HEK293 (cell line): ENCODE measurements around the gene EBI3.

ENCODE experiments used
- GFI1B ChIP-seq: fragments of 450-650 bp; formaldehyde crosslinking; IDR thresholded peaks from 2 replicates; pipeline ENCODE4 v1.5.1; 2016; ENCODE audit warnings: missing biosample characterization, missing genetic modification characterization
- GLIS1 ChIP-seq: fragments of 450-650 bp; formaldehyde crosslinking; IDR thresholded peaks from 2 replicates; pipeline ENCODE4 v1.5.1; 2016; ENCODE audit warnings: missing biosample characterization, missing genetic modification characterization
- HOXD13 ChIP-seq: sonication (generic); formaldehyde crosslinking; IDR thresholded peaks from 2 replicates; pipeline ENCODE4 v1.8.0; 2022; ENCODE audit warnings: missing genetic modification reagents, borderline replicate concordance
- KLF10 ChIP-seq: fragments of 450-650 bp; IDR thresholded peaks from 2 replicates; pipeline ENCODE4 v1.5.1; 2018; ENCODE audit warnings: missing biosample characterization, mild to moderate bottlenecking, missing genetic modification characterization
- KLF7 ChIP-seq: fragments of 450-650 bp; formaldehyde crosslinking; IDR thresholded peaks from 2 replicates; pipeline ENCODE4 v1.5.1; 2016; ENCODE audit warnings: missing biosample characterization, missing genetic modification characterization, borderline replicate concordance
- TRIM28 ChIP-seq: IDR thresholded peaks from 2 replicates; pipeline ENCODE4 v1.6.1; 2011; ENCODE audit warnings: low read length, control low read depth, borderline replicate concordance
- ZBTB11 ChIP-seq: fragments of 450-650 bp; formaldehyde crosslinking; conservative IDR thresholded peaks from 2 replicates; pipeline ENCODE4 v1.5.1; 2016; ENCODE audit warnings: low read depth, missing biosample characterization, missing genetic modification characterization
- ZBTB21 ChIP-seq: fragments of 450-650 bp; formaldehyde crosslinking; IDR thresholded peaks from 2 replicates; pipeline ENCODE4 v1.5.1; 2017; ENCODE audit warnings: missing biosample characterization, missing genetic modification characterization
- ZBTB7A ChIP-seq: fragments of 450-650 bp; formaldehyde crosslinking; IDR thresholded peaks from 2 replicates; pipeline ENCODE4 v1.5.1; 2016; ENCODE audit warnings: low read depth, missing biosample characterization, missing genetic modification characterization
- ZNF10 ChIP-seq: fragments of 450-650 bp; formaldehyde crosslinking; IDR thresholded peaks from 2 replicates; pipeline ENCODE4 v1.5.1; 2017; ENCODE audit warnings: missing biosample characterization, missing genetic modification characterization
- ZNF155 ChIP-seq: fragments of 450-650 bp; formaldehyde crosslinking; IDR thresholded peaks from 2 replicates; pipeline ENCODE4 v1.5.1; 2016; ENCODE audit warnings: missing biosample characterization, missing genetic modification characterization
- ZNF19 ChIP-seq: fragments of 450-650 bp; formaldehyde crosslinking; IDR thresholded peaks from 2 replicates; pipeline ENCODE4; 2016; ENCODE audit warnings: missing biosample characterization, missing genetic modification characterization, low read depth
- ZNF211 ChIP-seq: fragments of 450-650 bp; formaldehyde crosslinking; IDR thresholded peaks from 2 replicates; pipeline ENCODE4 v1.5.1; 2016; ENCODE audit warnings: low read depth, missing biosample characterization, missing genetic modification characterization
- ZNF23 ChIP-seq: fragments of 450-650 bp; formaldehyde crosslinking; IDR thresholded peaks from 2 replicates; pipeline ENCODE4 v1.5.1; 2016; ENCODE audit warnings: missing biosample characterization, missing genetic modification characterization, borderline replicate concordance
- ZNF354C ChIP-seq: fragments of 450-650 bp; formaldehyde crosslinking; IDR thresholded peaks from 2 replicates; pipeline ENCODE4 v1.5.1; 2016; ENCODE audit warnings: missing biosample characterization, missing genetic modification characterization, low read depth, borderline replicate concordance
- ZNF37A ChIP-seq: fragments of 450-650 bp; IDR thresholded peaks from 2 replicates; pipeline ENCODE4 v1.5.1; 2018; ENCODE audit warnings: missing biosample characterization, missing genetic modification characterization
- ZNF416 ChIP-seq: fragments of 450-650 bp; formaldehyde crosslinking; IDR thresholded peaks from 2 replicates; pipeline ENCODE4 v1.5.1; 2016; ENCODE audit warnings: missing biosample characterization, missing genetic modification characterization
- ZNF518A ChIP-seq: fragments of 450-650 bp; formaldehyde crosslinking; conservative IDR thresholded peaks from 2 replicates; pipeline ENCODE4 v1.5.1; 2016; ENCODE audit warnings: low read depth, missing biosample characterization, missing genetic modification characterization
- ZNF530 ChIP-seq: fragments of 450-650 bp; formaldehyde crosslinking; IDR thresholded peaks from 2 replicates; pipeline ENCODE4 v1.5.1; 2016; ENCODE audit warnings: low read depth, missing biosample characterization, missing genetic modification characterization
- ZNF549 ChIP-seq: fragments of 450-650 bp; IDR thresholded peaks from 2 replicates; pipeline ENCODE4 v1.5.1; 2018; ENCODE audit warnings: missing biosample characterization, missing genetic modification characterization, mild to moderate bottlenecking, inconsistent platforms, moderate library complexity
- ZNF610 ChIP-seq: fragments of 450-650 bp; formaldehyde crosslinking; IDR thresholded peaks from 2 replicates; pipeline ENCODE4 v1.5.1; 2016; ENCODE audit warnings: missing biosample characterization, missing genetic modification characterization, borderline replicate concordance
- ZNF626 ChIP-seq: fragments of 450-650 bp; sonication (Bioruptor Pico); formaldehyde crosslinking; IDR thresholded peaks from 2 replicates; pipeline ENCODE4 v1.5.1; 2018; ENCODE audit warnings: missing biosample characterization, missing genetic modification characterization, inconsistent platforms
- ZNF629 ChIP-seq: fragments of 450-650 bp; formaldehyde crosslinking; IDR thresholded peaks from 2 replicates; pipeline ENCODE4 v1.5.1; 2017; ENCODE audit warnings: missing biosample characterization, missing genetic modification characterization
- ZNF639 ChIP-seq: fragments of 450-650 bp; formaldehyde crosslinking; IDR thresholded peaks from 2 replicates; pipeline ENCODE4 v1.5.1; 2016; ENCODE audit warnings: missing biosample characterization, missing genetic modification characterization
- ZNF645 ChIP-seq: fragments of 450-650 bp; formaldehyde crosslinking; IDR thresholded peaks from 2 replicates; pipeline ENCODE4; 2016; ENCODE audit warnings: missing biosample characterization, missing genetic modification characterization
- ZNF677 ChIP-seq: fragments of 450-650 bp; IDR thresholded peaks from 2 replicates; pipeline ENCODE4 v1.5.0; 2018; ENCODE audit warnings: missing biosample characterization, mild to moderate bottlenecking, missing genetic modification characterization, moderate library complexity
- ZNF747 ChIP-seq: fragments of 450-650 bp; formaldehyde crosslinking; IDR thresholded peaks from 2 replicates; pipeline ENCODE4 v1.5.1; 2016; ENCODE audit warnings: missing biosample characterization, missing genetic modification characterization
- ZSCAN4 ChIP-seq: fragments of 450-650 bp; formaldehyde crosslinking; IDR thresholded peaks from 2 replicates; pipeline ENCODE4 v1.5.1; 2017; ENCODE audit warnings: missing biosample characterization, missing genetic modification characterization

Gene EBI3

GRCh38 chr19:4246767-4247593, 17.7 kb downstream of the EBI3 start, which contains the start of gene YJU2 (continued):
- TF ChIP-seq ZBTB21 (tag by site-specific recombination) (peak; percentile 70), ZNF629 (tag by site-specific recombination) (peak; percentile 84), ZNF10 (tag by site-specific recombination) (0 out of 2 replicates have a peak, but pooled peaks have one; percentile 20), KLF10 (tag by site-specific recombination) (0 out of 2 replicates have a peak, but pooled peaks have one; percentile 48), ZBTB11 (tag by site-specific recombination) (peak; percentile 100), ZBTB7A (tag by site-specific recombination) (no peak), ZNF354C (tag by site-specific recombination) (no peak), ZNF518A (tag by site-specific recombination) (peak; percentile 99), ZNF530 (tag by site-specific recombination) (no peak), GLIS1 (tag by site-specific recombination) (no peak), ZSCAN4 (tag by site-specific recombination) (peak; percentile 80), ZNF677 (tag by site-specific recombination) (no peak), ZNF416 (tag by site-specific recombination) (no peak), ZNF626 (tag by site-specific recombination) (no peak), ZNF155 (tag by site-specific recombination) (no peak), ZNF610 (tag by site-specific recombination) (0 out of 2 replicates have a peak, but pooled peaks have one; percentile 61), ZNF549 (tag by site-specific recombination) (no peak), GFI1B (tag by site-specific recombination) (no peak), ZNF23 (no peak), KLF7 (tag by site-specific recombination) (peak; percentile 99), ZNF37A (0 out of 2 replicates have a peak, but pooled peaks have one; percentile 12), ZNF19 (tag by site-specific recombination) (no peak), TRIM28 (peak; percentile 75; the same call in 1 of the 2 replicates), ZNF645 (tag by site-specific recombination) (no peak), ZNF211 (no peak), ZNF747 (tag by site-specific recombination) (no peak), HOXD13 (no peak), ZNF639 (peak; percentile 99)
